Kidney epithelial cell (primary cell): Measurements from ENCODE around the gene KRT9. TPM values are rescaled to one million over a fixed set of nuclear protein-coding genes. Genes with fewer than 3 reads are reported as not detected.
A peak's percentile ranks its signal among the peaks of the same experiment; 100 is the strongest.
"Not testable (repeated sequence)": the region's sequence is repeated elsewhere in the genome, so short reads cannot be mapped to it uniquely, and the experiment has no call there.

Experiments
- DNase-seq: peaks from one replicate; pipeline ENCODE4 v3.0.0-alpha.2; 2010; ENCODE audit warnings: low read depth
- H3K27me3 ChIP-seq: 2 replicates; pipeline ENCODE4 v1.6.0; 2011; ENCODE audit warnings: low read length; ENCODE audit not compliant: control insufficient read depth, insufficient read depth
- H3K36me3 ChIP-seq: 2 replicates; pipeline ENCODE4 v1.5.1; 2011; ENCODE audit warnings: low read length; ENCODE audit not compliant: control insufficient read depth, insufficient read depth
- H3K4me3 ChIP-seq: 2 replicates; pipeline ENCODE4 v1.5.1; 2011; ENCODE audit warnings: low read depth, mild to moderate bottlenecking, control low read depth, low read length
- CTCF ChIP-seq: IDR thresholded peaks from 2 replicates; pipeline ENCODE4 v1.5.1; 2011; ENCODE audit warnings: mild to moderate bottlenecking, moderate library complexity, low read length, control low read depth, inconsistent platforms; ENCODE audit not compliant: insufficient read depth, poor library complexity, severe bottlenecking
- total RNA-seq: library from RNA; depleted of rRNA; stranded (reverse); fragments of >200 nt; gene quantifications from 2 replicates; pipeline ENCODE4 v1.2.3, GENCODE V29; 2015

KRT9 gene
- total RNA-seq, 1 donor from 2014 or later = not detected

- H3K36me3 ChIP-seq = no peaks in the 10 kb centered on the region
- no peak overlapping the region for H3K4me3 ChIP-seq
- peak; percentile 93 for TF ChIP-seq CTCF
- peaks cover 6% of the 10 kb centered on the region for H3K27me3 ChIP-seq
- peak; percentile 43 for DNase-seq
Measured at GRCh38 chr17:41579484-41580243, 7.8 kb upstream of the KRT9 start.

- H3K27me3 ChIP-seq = peaks cover 6% of the 10 kb centered on the region
Measured at GRCh38 chr17:41578971-41579370, 7.1 kb upstream of the KRT9 start.

GRCh38 chr17:41578538-41578937 lies 6.7 kb upstream of the KRT9 start:
- H3K27me3 ChIP-seq = peaks cover 6% of the 10 kb centered on the region
- no peak for TF ChIP-seq CTCF
- H3K4me3 ChIP-seq = no peak overlapping the region
- H3K36me3 ChIP-seq = no peaks in the 10 kb centered on the region
- DNase-seq = no peak

More at GRCh38 chr17:41578971-41579370, 7.1 kb upstream of the KRT9 start:
- DNase-seq = no peak
- no peak for TF ChIP-seq CTCF
- no peak overlapping the region for H3K4me3 ChIP-seq
- no peaks in the 10 kb centered on the region for H3K36me3 ChIP-seq

GRCh38 chr17:41576740-41577139 lies 4.9 kb upstream of the KRT9 start:
- peaks cover 16% of the 10 kb centered on the region for H3K27me3 ChIP-seq
- not testable (repeated sequence) for H3K36me3 ChIP-seq, H3K4me3 ChIP-seq, DNase-seq

GRCh38 chr17:41575336-41575735 lies 3.5 kb upstream of the KRT9 start:
- Histone ChIP-seq H3K36me3 (no peaks in the 10 kb centered on the region), H3K27me3 (peaks cover 26% of the 10 kb centered on the region), H3K4me3 (no peak overlapping the region)
- no peak for DNase-seq
- TF ChIP-seq CTCF = no peak

GRCh38 chr17:41567317-41567716 lies 4.5 kb downstream of the KRT9 start:
- no peak for TF ChIP-seq CTCF
- H3K4me3 ChIP-seq = no peak overlapping the region
- peaks cover 37% of the 10 kb centered on the region for H3K27me3 ChIP-seq
- H3K36me3 ChIP-seq = no peaks in the 10 kb centered on the region
- DNase-seq = no peak
